Measurements from ENCODE around the gene INF2. TPM values are rescaled to one million over a fixed set of nuclear protein-coding genes. Genes with fewer than 3 reads are reported as not detected.
A peak's percentile ranks its signal among the peaks of the same experiment; 100 is the strongest.
"Not testable (repeated sequence)": the region's sequence is repeated elsewhere in the genome, so short reads cannot be mapped to it uniquely, and the experiment has no call there.

The INF2 gene
- total and polyA plus RNA-seq, 9 of the 15 experiments (the other 6 are each of a cell fraction or from before 2014, with no cell fraction given), result 0.56 to 31.3 (median 7.8) TPM

DNA sequence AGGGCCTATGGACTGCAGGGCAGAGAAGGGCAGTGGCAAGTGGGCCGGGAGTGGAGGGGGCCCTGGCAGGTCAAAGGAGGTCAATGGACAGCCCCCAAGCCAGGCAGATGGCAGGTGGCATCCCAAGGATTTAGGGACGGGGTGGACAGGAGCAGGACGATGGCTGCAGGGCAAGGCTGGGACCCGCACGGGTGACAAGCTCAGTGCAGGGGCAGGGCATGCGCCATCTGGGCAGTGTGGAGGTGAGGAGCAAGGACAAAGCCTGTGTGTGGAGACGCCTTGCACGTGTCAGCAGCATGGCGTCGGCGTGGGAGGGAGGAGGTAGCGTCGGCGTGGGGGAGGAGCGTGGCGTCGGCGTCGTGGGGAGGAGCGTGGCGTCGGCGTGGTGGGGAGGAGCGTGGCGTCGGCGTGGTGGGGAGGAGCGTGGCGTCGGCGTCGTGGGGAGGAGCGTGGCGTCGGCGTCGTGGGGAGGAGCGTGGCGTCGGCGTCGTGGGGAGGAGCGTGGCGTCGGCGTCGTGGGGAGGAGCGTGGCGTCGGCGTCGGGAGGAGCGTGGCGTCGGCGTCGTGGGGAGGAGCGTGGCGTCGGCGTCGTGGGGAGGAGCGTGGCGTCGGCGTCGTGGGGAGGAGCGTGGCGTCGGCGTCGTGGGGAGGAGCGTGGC is 39.9 kb downstream of the INF2 start (continued):
- peak; percentile 60 for TF ChIP-seq ZNF395 (CRISPR knock-in tag; IDR thresholded peaks at IDR 0.05)
- peak; percentile 96 for TF ChIP-seq BHLHE40 (IDR thresholded peaks at IDR 0.05; ENCODE audit: low read length)
- peak; percentile 96 for TF ChIP-seq GMEB1 (CRISPR knock-in tag; IDR thresholded peaks at IDR 0.05)
- TF ChIP-seq AFF4 (CRISPR knock-in tag; IDR thresholded peaks at IDR 0.05), result peak; percentile 90
- TF ChIP-seq ATF6 (CRISPR knock-in tag; IDR thresholded peaks at IDR 0.05), result peak; percentile 82; the same call in 1 of the 2 replicates
- TF ChIP-seq CCNT2 (IDR thresholded peaks at IDR 0.05; ENCODE audit: borderline replicate concordance, extremely low read depth, insufficient read length, low read depth, low read length), result peak; percentile 58
- peak; percentile 39; the same call in 1 of the 2 replicates for TF ChIP-seq POLR2A (conservative IDR thresholded peaks at IDR 0.05)
- peak; percentile 97 for TF ChIP-seq MYC (IDR thresholded peaks at IDR 0.05; ENCODE audit: low read depth, low read length)
- peak; percentile 67; the same call in 1 of the 2 replicates for TF ChIP-seq MYC (CRISPR knock-in tag; IDR thresholded peaks at IDR 0.05; ENCODE audit: borderline replicate concordance, low read depth)
- 0 out of 2 replicates have a peak, but pooled peaks have one; percentile 64 for TF ChIP-seq ZNF232 (CRISPR knock-in tag; IDR thresholded peaks at IDR 0.05)
- TF ChIP-seq OTX1 (CRISPR knock-in tag; IDR thresholded peaks at IDR 0.05), result peak; percentile 42; the same call in 1 of the 2 replicates
- TF ChIP-seq SIN3A (IDR thresholded peaks at IDR 0.05; ENCODE audit: borderline replicate concordance in 2 of 2, control insufficient read depth in 1 of 2, low read depth in 2 of 2, low read length in 2 of 2), result peak in 1 of 2 experiments; percentile 32; a peak in 1 of 4 replicates
- TF ChIP-seq TCF7 (IDR thresholded peaks at IDR 0.05; ENCODE audit: borderline replicate concordance), result 0 out of 2 replicates have a peak, but pooled peaks have one; percentile 3
- TF ChIP-seq, protein P1, sequence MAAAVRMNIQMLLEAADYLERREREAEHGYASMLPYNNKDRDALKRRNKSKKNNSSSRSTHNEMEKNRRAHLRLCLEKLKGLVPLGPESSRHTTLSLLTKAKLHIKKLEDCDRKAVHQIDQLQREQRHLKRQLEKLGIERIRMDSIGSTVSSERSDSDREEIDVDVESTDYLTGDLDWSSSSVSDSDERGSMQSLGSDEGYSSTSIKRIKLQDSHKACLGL (CRISPR knock-in tag; IDR thresholded peaks at IDR 0.05; ENCODE audit: borderline replicate concordance, poor library complexity, severe bottlenecking), result peak; percentile 35
- TF ChIP-seq HNRNPL (IDR thresholded peaks at IDR 0.05; ENCODE audit: low read depth, low read length), result 0 out of 2 replicates have a peak, but pooled peaks have one; percentile 48
- TF ChIP-seq FOXM1 (IDR thresholded peaks at IDR 0.05; ENCODE audit: low read depth), result not testable (repeated sequence)
- peak; percentile 88; the same call in 1 of the 2 replicates for TF ChIP-seq FOXM1 (CRISPR knock-in tag; IDR thresholded peaks at IDR 0.05; ENCODE audit: low read depth)

Measured in K562 (cell line).